ENCODE measurements around the gene TBC1D26.
"Not testable (repeated sequence)": the region's sequence is repeated elsewhere in the genome, so short reads cannot be mapped to it uniquely, and the experiment has no call there.

The TBC1D26 gene

GRCh38 chr17:15731900-15732299 lies at the start of gene TBC1D26:
Gene TBC1D26 (plus strand): TSS chr17:15732283. CDS start chr17:15735349, 3,066 bp downstream.
- not testable (repeated sequence) for DNase-seq

- DNase-seq: not testable (repeated sequence)
Measured at GRCh38 chr17:15683135-15683534, 48.9 kb upstream of the TBC1D26 start.

GRCh38 chr17:15683824-15684478 lies 48.1 kb upstream of the TBC1D26 start, which contains the start of gene TRIM16:
Gene TRIM16 (minus strand): TSS chr17:15684311. CDS start chr17:15651609, 32,702 bp downstream.
- DNase-seq: peak; percentile 85

- DNase-seq: not testable (repeated sequence)
Measured at GRCh38 chr17:15687494-15687893, 44.6 kb upstream of the TBC1D26 start.

- not testable (repeated sequence) for DNase-seq
Measured at GRCh38 chr17:15698967-15699366, 33.1 kb upstream of the TBC1D26 start.

GRCh38 chr17:15699413-15699924 lies 32.6 kb upstream of the TBC1D26 start, which contains the start of gene ZNF286A:
Gene ZNF286A (plus strand): TSS chr17:15699752. CDS start chr17:15700330, 578 bp downstream.
- DNase-seq: peak; percentile 100

- not testable (repeated sequence) for DNase-seq
Measured at GRCh38 chr17:15699937-15700336, 32.1 kb upstream of the TBC1D26 start.

- not testable (repeated sequence) for DNase-seq
Measured at GRCh38 chr17:15704239-15704638, 27.8 kb upstream of the TBC1D26 start.

GRCh38 chr17:15704813-15705212 lies 27.3 kb upstream of the TBC1D26 start:
- DNase-seq: not testable (repeated sequence)

- not testable (repeated sequence) for DNase-seq
Measured at GRCh38 chr17:15708879-15709278, 23.2 kb upstream of the TBC1D26 start.

- not testable (repeated sequence) for DNase-seq
Measured at GRCh38 chr17:15716601-15717563, 15.2 kb upstream of the TBC1D26 start.

GRCh38 chr17:15730535-15730934 lies 1.5 kb upstream of the TBC1D26 start:
- not testable (repeated sequence) for DNase-seq

GRCh38 chr17:15733174-15733789 lies 1.2 kb downstream of the TBC1D26 start:
- not testable (repeated sequence) for DNase-seq

GRCh38 chr17:15736578-15736977 lies 4.5 kb downstream of the TBC1D26 start:
- DNase-seq: not testable (repeated sequence)

GRCh38 chr17:15738066-15738465 lies 6.0 kb downstream of the TBC1D26 start:
- DNase-seq: no peak

GRCh38 chr17:15739259-15739658 lies 7.2 kb downstream of the TBC1D26 start:
- not testable (repeated sequence) for DNase-seq

- not testable (repeated sequence) for DNase-seq
Measured at GRCh38 chr17:15740041-15740440, 8.0 kb downstream of the TBC1D26 start.

GRCh38 chr17:15740570-15741120 lies 8.6 kb downstream of the TBC1D26 start:
- no peak for DNase-seq

- DNase-seq: no peak
Measured at GRCh38 chr17:15741624-15742023, 9.5 kb downstream of the TBC1D26 start.

GRCh38 chr17:15742051-15742795 lies 10.1 kb downstream of the TBC1D26 start:
- no peak for DNase-seq

GRCh38 chr17:15742921-15743320 lies 10.8 kb downstream of the TBC1D26 start:
- no peak for DNase-seq

Data from left hindlimb (tissue), 1 donor.